NCI-H1930 (cell line): ENCODE data around the gene ZNF557.
A peak's percentile ranks its signal among the peaks of the same experiment; 100 is the strongest.
"Not testable (repeated sequence)": the region's sequence is repeated elsewhere in the genome, so short reads cannot be mapped to it uniquely, and the experiment has no call there.

ENCODE experiments used
- DNase-seq, 2 experiments: peaks; one replicate each; lab custom pipeline; 2025; lab: John Stamatoyannopoulos, UW

ZNF557 gene

GRCh38 chr19:7069042-7069903 is at the start of gene ZNF557:
Gene ZNF557 (plus strand): TSS chr19:7069703. CDS start chr19:7075075, 5,372 bp downstream.
- peak; percentile 76 to 82 for DNase-seq

GRCh38 chr19:7021331-7021730 is 48.2 kb upstream of the ZNF557 start, which contains the start of gene MBD3L2B:
Gene MBD3L2B (minus strand): TSS chr19:7021431. CDS start chr19:7021397, 34 bp downstream.
- DNase-seq: not testable (repeated sequence)

- DNase-seq: not testable (repeated sequence)
These were observed 40.7 kb upstream of the ZNF557 start for GRCh38 chr19:7028790-7029189.

- not testable (repeated sequence) for DNase-seq
These were observed 39.2 kb upstream of the ZNF557 start, which contains the start of gene MBD3L5 for GRCh38 chr19:7030278-7030677. Gene MBD3L5 (plus strand): TSS chr19:7030578. CDS start chr19:7030612, 34 bp downstream.

- not testable (repeated sequence) for DNase-seq
These were observed 29.4 kb upstream of the ZNF557 start, which contains the start of gene MBD3L4 for GRCh38 chr19:7040079-7040478. Gene MBD3L4 (minus strand): TSS chr19:7040179. CDS start chr19:7040144, 35 bp downstream.

- not testable (repeated sequence) for DNase-seq
These were observed 27.9 kb upstream of the ZNF557 start for GRCh38 chr19:7041563-7041962.

GRCh38 chr19:7049021-7049420 is 20.5 kb upstream of the ZNF557 start, which contains the start of gene MBD3L2:
Gene MBD3L2 (plus strand): TSS chr19:7049321. CDS start chr19:7049374, 53 bp downstream.
- DNase-seq: not testable (repeated sequence)

GRCh38 chr19:7051421-7051820 is 18.1 kb upstream of the ZNF557 start:
- DNase-seq: not testable (repeated sequence)

- DNase-seq: not testable (repeated sequence)
These were observed 16.6 kb upstream of the ZNF557 start for GRCh38 chr19:7052896-7053295.

- not testable (repeated sequence) for DNase-seq
These were observed 14.7 kb upstream of the ZNF557 start for GRCh38 chr19:7054635-7055368.

GRCh38 chr19:7055679-7056078 is 13.8 kb upstream of the ZNF557 start:
- DNase-seq: not testable (repeated sequence)

GRCh38 chr19:7056371-7056770 is 13.1 kb upstream of the ZNF557 start:
- DNase-seq: not testable (repeated sequence)

- not testable (repeated sequence) for DNase-seq
These were observed 10.9 kb upstream of the ZNF557 start, which contains the start of gene MBD3L3 for GRCh38 chr19:7058576-7058975. Gene MBD3L3 (minus strand): TSS chr19:7058676. CDS start chr19:7058605, 71 bp downstream.

GRCh38 chr19:7059977-7060376 is 9.5 kb upstream of the ZNF557 start:
- not testable (repeated sequence) for DNase-seq

GRCh38 chr19:7063339-7063738 is 6.2 kb upstream of the ZNF557 start:
- no peak for DNase-seq

- no peak for DNase-seq
These were observed 5.6 kb upstream of the ZNF557 start for GRCh38 chr19:7063764-7064418.

- DNase-seq: not testable (repeated sequence)
These were observed 2.4 kb upstream of the ZNF557 start for GRCh38 chr19:7067122-7067521.

- DNase-seq: no peak
These were observed 1.8 kb upstream of the ZNF557 start for GRCh38 chr19:7067716-7068115.

- DNase-seq: no peak
These were observed 904 bp upstream of the ZNF557 start for GRCh38 chr19:7068599-7068998.

GRCh38 chr19:7069904-7070226 is 362 bp downstream of the ZNF557 start:
- DNase-seq: no peak

- no peak for DNase-seq
These were observed 3.0 kb downstream of the ZNF557 start for GRCh38 chr19:7072541-7072940.
